Liver (tissue), 9 donors: ENCODE data around the gene WNK1. TPM values are rescaled to one million over a fixed set of nuclear protein-coding genes. Genes with fewer than 3 reads are reported as not detected.

Experiments
- DNase-seq: peaks from one replicate; pipeline ENCODE4 v3.0.0-alpha.2; 2017; ENCODE audit warnings: low spot score
- H3K27ac ChIP-seq, 2 donors: one replicate each; pipeline ENCODE4 v1.7.0; 2013; ENCODE audit warnings: inconsistent platforms in 2 of 2, low read length in 2 of 2, control low read depth in 1 of 2, low read depth in 1 of 2, mild to moderate bottlenecking in 1 of 2
- H3K27me3 ChIP-seq, 4 donors: one replicate each; pipeline versions ENCODE4 v1.6.1 to v1.7.0; 2013; ENCODE audit warnings: low read length in 3 of 4, inconsistent platforms in 1 of 4, mild to moderate bottlenecking in 1 of 4, moderate library complexity in 1 of 4; ENCODE audit not compliant: control insufficient read depth in 4 of 4, insufficient read depth in 4 of 4
- H3K36me3 ChIP-seq, 4 donors: one replicate each; pipeline versions ENCODE4 v1.6.1 to v1.7.0; 2013; ENCODE audit warnings: low read length in 3 of 4, mild to moderate bottlenecking in 3 of 4, low read depth in 1 of 4, moderate library complexity in 1 of 4; ENCODE audit not compliant: control insufficient read depth in 4 of 4, insufficient read depth in 3 of 4
- H3K4me1 ChIP-seq, 4 donors: one replicate each; pipeline versions ENCODE4 v1.6.1 to v1.7.0; 2013; ENCODE audit warnings: low read length in 3 of 4, mild to moderate bottlenecking in 3 of 4, moderate library complexity in 1 of 4; ENCODE audit not compliant: control insufficient read depth in 4 of 4, insufficient read depth in 4 of 4
- H3K4me3 ChIP-seq, 3 donors: one replicate each; pipeline versions ENCODE4 v1.6.1 to v1.7.0; 2013; ENCODE audit warnings: low read length in 3 of 3, control low read depth in 1 of 3, low read depth in 1 of 3, mild to moderate bottlenecking in 1 of 3
- H3K9ac ChIP-seq, 2 donors: one replicate each; pipeline ENCODE4 v1.7.0; 2013; ENCODE audit warnings: low read length in 2 of 2, mild to moderate bottlenecking in 2 of 2, moderate library complexity in 2 of 2, control low read depth in 1 of 2, low read depth in 1 of 2
- H3K9me3 ChIP-seq, 4 donors: one replicate each; pipeline versions ENCODE4 v1.6.1 to v1.7.0; 2013; ENCODE audit warnings: low read length in 3 of 4; ENCODE audit not compliant: control insufficient read depth in 4 of 4
- EGR1 ChIP-seq, 2 donors: IDR thresholded peaks; 2 replicates each; pipeline ENCODE4 v1.6.1; 2016 to 2018; ENCODE audit warnings: antibody characterized with exemption in 2 of 2, low read depth in 2 of 2
- FOXA1 ChIP-seq: IDR thresholded peaks from 2 replicates; pipeline ENCODE4 v1.6.1; 2016; ENCODE audit warnings: antibody characterized with exemption
- GABPA ChIP-seq, 2 donors: IDR thresholded peaks in 1 of 2; conservative IDR thresholded peaks in 1 of 2; 2 replicates each; pipeline ENCODE4 v1.6.1; 2016; ENCODE audit warnings: antibody characterized with exemption in 2 of 2, mild to moderate bottlenecking in 1 of 2, moderate library complexity in 1 of 2
- HNF4A ChIP-seq, 2 donors: conservative IDR thresholded peaks; 2 replicates each; pipeline ENCODE4 v1.6.1; 2016; ENCODE audit warnings: antibody characterized with exemption in 2 of 2, mild to moderate bottlenecking in 2 of 2
- HNF4G ChIP-seq: IDR thresholded peaks from 2 replicates; pipeline ENCODE4 v1.6.1; 2016; ENCODE audit warnings: antibody characterized with exemption
- RAD21 ChIP-seq, 2 donors: IDR thresholded peaks; 2 replicates each; pipeline ENCODE4 v1.6.1; 2016; ENCODE audit warnings: antibody characterized with exemption in 2 of 2, mild to moderate bottlenecking in 2 of 2
- RXRA ChIP-seq, 2 donors: IDR thresholded peaks; 2 replicates each; pipeline ENCODE4 v1.6.1; 2017 to 2018; ENCODE audit warnings: antibody characterized with exemption in 2 of 2, mild to moderate bottlenecking in 1 of 2
- SP1 ChIP-seq: IDR thresholded peaks from 2 replicates; pipeline ENCODE4 v1.6.1; 2018; ENCODE audit warnings: antibody characterized with exemption, mild to moderate bottlenecking
- TAF1 ChIP-seq: conservative IDR thresholded peaks from 2 replicates; pipeline ENCODE4 v1.6.1; 2016; ENCODE audit warnings: antibody characterized with exemption, mild to moderate bottlenecking
- YY1 ChIP-seq: IDR thresholded peaks from 2 replicates; pipeline ENCODE4 v1.6.1; 2016; ENCODE audit warnings: antibody characterized with exemption, mild to moderate bottlenecking
- WGBS: extraction: QIAGEN DNeasy Blood & Tissue Kit; methylation state at CpG from one replicate; pipeline ENCODE4 v1.1.7; 2013; 5-methylcytosine and 5-hydroxymethylcytosine counted together
- polyA plus RNA-seq, 2 donors: library from polyadenylated mRNA; stranded (reverse) in 1 of 2; unstranded in 1 of 2; fragments of 200-250 nt in 1 of 2; fragments of >200 nt in 1 of 2; fragmentation: Nextera tagmentation in 1 of 2; extraction: Ambion mirVana in 1 of 2; gene quantifications; one replicate each; pipeline versions ENCODE4 v1.2.1 to v1.2.3, GENCODE V29; 2013 to 2015
- total RNA-seq, 2 donors: library from RNA; depleted of rRNA; stranded (reverse); fragments of >200 nt; gene quantifications; one replicate each; pipeline ENCODE4 v1.2.3, GENCODE V29; 2014
- TF ChIP-seq, protein P1 (sequence below): IDR thresholded peaks from 2 replicates; pipeline ENCODE4 v1.6.1; 2016; ENCODE audit warnings: antibody characterized with exemption
- TF ChIP-seq, protein P2 (sequence below): IDR thresholded peaks from 2 replicates; pipeline ENCODE4 v1.6.1; 2016; ENCODE audit warnings: antibody characterized with exemption
- TF ChIP-seq, protein P3 (sequence below): IDR thresholded peaks from 2 replicates; pipeline ENCODE4 v1.6.1; 2016; ENCODE audit warnings: antibody characterized with exemption, mild to moderate bottlenecking
- donor health status: healthy.
- donor health status: healthy.
- donor health status: healthy.
- donor health status: healthy.
- donor health status: healthy.

Gene WNK1
- total and polyA plus RNA-seq, 4 donors: 22.4 to 299 (median 53.8) TPM

- Histone ChIP-seq H3K27me3 (no peaks in the 10 kb centered on the region), H3K4me1 (peaks cover 0 to 2% (median 0%) of the 10 kb centered on the region in 4 donors), H3K36me3 (peaks cover 11 to 48% (median 28%) of the 10 kb centered on the region in 4 donors), H3K9ac (no peak overlapping the region), H3K9me3 (no peaks in the 10 kb centered on the region), H3K27ac (no peak overlapping the region), H3K4me3 (no peak overlapping the region)
- TF ChIP-seq, protein P1, sequence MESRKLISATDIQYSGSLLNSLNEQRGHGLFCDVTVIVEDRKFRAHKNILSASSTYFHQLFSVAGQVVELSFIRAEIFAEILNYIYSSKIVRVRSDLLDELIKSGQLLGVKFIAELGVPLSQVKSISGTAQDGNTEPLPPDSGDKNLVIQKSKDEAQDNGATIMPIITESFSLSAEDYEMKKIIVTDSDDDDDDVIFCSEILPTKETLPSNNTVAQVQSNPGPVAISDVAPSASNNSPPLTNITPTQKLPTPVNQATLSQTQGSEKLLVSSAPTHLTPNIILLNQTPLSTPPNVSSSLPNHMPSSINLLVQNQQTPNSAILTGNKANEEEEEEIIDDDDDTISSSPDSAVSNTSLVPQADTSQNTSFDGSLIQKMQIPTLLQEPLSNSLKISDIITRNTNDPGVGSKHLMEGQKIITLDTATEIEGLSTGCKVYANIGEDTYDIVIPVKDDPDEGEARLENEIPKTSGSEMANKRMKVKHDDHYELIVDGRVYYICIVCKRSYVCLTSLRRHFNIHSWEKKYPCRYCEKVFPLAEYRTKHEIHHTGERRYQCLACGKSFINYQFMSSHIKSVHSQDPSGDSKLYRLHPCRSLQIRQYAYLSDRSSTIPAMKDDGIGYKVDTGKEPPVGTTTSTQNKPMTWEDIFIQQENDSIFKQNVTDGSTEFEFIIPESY: no peak
- TF ChIP-seq RAD21 (IDR thresholded peaks at IDR 0.05) (no peak), GABPA (IDR thresholded peaks at IDR 0.05 in 1 of 2, conservative IDR thresholded peaks at IDR 0.05 in 1 of 2) (no peak), FOXA1 (no peak), HNF4G (no peak), SP1 (no peak), YY1 (no peak), TAF1 (no peak)
- WGBS: 81% methylated on average over 5 of the region's 5 CpGs
- DNase-seq: no peak
These were observed 162.7 kb downstream of the WNK1 start for GRCh38 chr12:915090-915489.

DNA sequence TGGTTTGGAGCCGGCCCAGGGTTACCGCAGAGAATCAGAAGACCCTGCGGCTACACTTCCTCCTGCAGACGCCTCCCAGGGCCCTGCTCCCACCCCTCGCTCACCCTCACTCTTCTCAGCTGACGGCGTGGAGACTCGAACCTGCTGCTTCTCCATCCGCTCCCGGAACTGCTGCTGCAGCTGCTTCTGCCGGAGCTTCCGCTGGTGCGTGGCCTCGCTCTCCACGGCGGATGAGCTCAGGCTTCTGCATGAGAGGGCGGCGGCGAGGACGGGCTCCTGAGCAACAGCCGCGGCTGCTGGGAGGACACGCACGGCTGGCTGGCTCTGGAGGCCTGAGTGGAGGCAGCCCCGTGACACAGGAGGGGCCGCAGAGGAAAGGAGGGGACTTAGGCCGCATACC, 163.9 kb downstream of the WNK1 start:
- TF ChIP-seq, protein P2, sequence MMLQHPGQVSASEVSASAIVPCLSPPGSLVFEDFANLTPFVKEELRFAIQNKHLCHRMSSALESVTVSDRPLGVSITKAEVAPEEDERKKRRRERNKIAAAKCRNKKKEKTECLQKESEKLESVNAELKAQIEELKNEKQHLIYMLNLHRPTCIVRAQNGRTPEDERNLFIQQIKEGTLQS: no peak
- TF ChIP-seq, protein P1: no peak
- TF ChIP-seq HNF4A (conservative IDR thresholded peaks at IDR 0.05) (no peak), EGR1 (IDR thresholded peaks at IDR 0.05; ENCODE audit: low read depth in 2 of 2) (no peak), GABPA (IDR thresholded peaks at IDR 0.05 in 1 of 2, conservative IDR thresholded peaks at IDR 0.05 in 1 of 2) (no peak), RXRA (IDR thresholded peaks at IDR 0.05) (no peak), YY1 (no peak), TAF1 (no peak)
- TF ChIP-seq, protein P3, sequence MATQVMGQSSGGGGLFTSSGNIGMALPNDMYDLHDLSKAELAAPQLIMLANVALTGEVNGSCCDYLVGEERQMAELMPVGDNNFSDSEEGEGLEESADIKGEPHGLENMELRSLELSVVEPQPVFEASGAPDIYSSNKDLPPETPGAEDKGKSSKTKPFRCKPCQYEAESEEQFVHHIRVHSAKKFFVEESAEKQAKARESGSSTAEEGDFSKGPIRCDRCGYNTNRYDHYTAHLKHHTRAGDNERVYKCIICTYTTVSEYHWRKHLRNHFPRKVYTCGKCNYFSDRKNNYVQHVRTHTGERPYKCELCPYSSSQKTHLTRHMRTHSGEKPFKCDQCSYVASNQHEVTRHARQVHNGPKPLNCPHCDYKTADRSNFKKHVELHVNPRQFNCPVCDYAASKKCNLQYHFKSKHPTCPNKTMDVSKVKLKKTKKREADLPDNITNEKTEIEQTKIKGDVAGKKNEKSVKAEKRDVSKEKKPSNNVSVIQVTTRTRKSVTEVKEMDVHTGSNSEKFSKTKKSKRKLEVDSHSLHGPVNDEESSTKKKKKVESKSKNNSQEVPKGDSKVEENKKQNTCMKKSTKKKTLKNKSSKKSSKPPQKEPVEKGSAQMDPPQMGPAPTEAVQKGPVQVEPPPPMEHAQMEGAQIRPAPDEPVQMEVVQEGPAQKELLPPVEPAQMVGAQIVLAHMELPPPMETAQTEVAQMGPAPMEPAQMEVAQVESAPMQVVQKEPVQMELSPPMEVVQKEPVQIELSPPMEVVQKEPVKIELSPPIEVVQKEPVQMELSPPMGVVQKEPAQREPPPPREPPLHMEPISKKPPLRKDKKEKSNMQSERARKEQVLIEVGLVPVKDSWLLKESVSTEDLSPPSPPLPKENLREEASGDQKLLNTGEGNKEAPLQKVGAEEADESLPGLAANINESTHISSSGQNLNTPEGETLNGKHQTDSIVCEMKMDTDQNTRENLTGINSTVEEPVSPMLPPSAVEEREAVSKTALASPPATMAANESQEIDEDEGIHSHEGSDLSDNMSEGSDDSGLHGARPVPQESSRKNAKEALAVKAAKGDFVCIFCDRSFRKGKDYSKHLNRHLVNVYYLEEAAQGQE: no peak
- Histone ChIP-seq H3K4me1 (peaks cover 0 to 2% (median 0%) of the 10 kb centered on the region in 4 donors), H3K36me3 (peaks cover 11 to 46% (median 24%) of the 10 kb centered on the region in 4 donors), H3K9ac (no peak overlapping the region), H3K9me3 (no peaks in the 10 kb centered on the region), H3K27ac (no peak overlapping the region), H3K27me3 (no peaks in the 10 kb centered on the region), H3K4me3 (no peak overlapping the region)
- 93% methylated on average over 27 of the region's 27 CpGs for WGBS
- DNase-seq: no peak
